ENCODE measurements around the gene CDC45.

Gene CDC45

DNA sequence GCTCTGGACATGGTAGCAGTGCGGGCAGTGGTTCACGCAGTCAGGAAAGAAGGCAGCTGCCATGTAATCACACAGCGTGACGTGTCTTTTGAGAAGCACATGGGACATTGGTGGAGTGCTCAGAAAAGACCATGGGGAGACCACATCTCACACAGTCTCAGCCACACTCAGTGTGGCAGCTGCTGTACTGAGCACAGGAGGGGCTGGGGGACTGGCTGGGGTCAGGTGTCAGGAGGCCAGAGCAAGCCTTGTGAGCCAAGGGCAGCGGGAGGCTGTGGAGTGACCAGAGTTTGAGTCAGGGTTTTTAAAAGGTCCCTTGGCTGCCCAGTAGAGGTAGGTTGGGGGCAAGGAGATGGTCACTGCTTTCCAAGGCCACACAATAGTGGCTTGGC is 26.0 kb downstream of the CDC45 start:
- H3K4me3 ChIP-seq (ENCODE audit: control insufficient read depth, low read depth, low read length) = no peak overlapping the region
- TF ChIP-seq, protein P1, sequence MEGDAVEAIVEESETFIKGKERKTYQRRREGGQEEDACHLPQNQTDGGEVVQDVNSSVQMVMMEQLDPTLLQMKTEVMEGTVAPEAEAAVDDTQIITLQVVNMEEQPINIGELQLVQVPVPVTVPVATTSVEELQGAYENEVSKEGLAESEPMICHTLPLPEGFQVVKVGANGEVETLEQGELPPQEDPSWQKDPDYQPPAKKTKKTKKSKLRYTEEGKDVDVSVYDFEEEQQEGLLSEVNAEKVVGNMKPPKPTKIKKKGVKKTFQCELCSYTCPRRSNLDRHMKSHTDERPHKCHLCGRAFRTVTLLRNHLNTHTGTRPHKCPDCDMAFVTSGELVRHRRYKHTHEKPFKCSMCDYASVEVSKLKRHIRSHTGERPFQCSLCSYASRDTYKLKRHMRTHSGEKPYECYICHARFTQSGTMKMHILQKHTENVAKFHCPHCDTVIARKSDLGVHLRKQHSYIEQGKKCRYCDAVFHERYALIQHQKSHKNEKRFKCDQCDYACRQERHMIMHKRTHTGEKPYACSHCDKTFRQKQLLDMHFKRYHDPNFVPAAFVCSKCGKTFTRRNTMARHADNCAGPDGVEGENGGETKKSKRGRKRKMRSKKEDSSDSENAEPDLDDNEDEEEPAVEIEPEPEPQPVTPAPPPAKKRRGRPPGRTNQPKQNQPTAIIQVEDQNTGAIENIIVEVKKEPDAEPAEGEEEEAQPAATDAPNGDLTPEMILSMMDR (IDR thresholded peaks at IDR 0.05; ENCODE audit: control insufficient read depth, insufficient read depth, low read depth, low read length, missing control alignments) = no peak
- DNase-seq (ENCODE audit: low read depth) = no peak

DNA sequence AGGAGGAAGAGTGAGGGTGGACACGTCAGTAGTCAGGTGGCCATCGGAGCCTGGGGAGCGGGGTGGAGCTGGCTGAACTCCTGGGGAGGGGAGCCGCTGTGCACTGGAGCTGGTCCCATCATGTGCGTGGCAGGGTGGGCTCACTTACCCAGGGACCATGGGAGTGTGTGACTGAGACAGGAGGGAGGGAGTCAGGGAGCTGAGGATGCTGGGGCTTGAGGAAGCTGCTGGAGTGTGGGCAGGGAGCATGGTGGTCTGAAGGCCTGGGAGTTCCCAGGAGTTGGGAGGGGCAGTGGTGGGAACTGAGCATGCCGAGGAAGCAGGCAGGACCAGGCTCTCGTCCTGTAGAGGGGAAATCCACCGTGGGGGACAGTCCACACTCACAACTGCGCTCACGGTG is 26.5 kb downstream of the CDC45 start:
- no peak for DNase-seq (ENCODE audit: low read depth)
- no peak overlapping the region for H3K4me3 ChIP-seq (ENCODE audit: control insufficient read depth, low read depth, low read length)
- TF ChIP-seq, protein P1 (IDR thresholded peaks at IDR 0.05; ENCODE audit: control insufficient read depth, insufficient read depth, low read depth, low read length, missing control alignments) = no peak

DNA sequence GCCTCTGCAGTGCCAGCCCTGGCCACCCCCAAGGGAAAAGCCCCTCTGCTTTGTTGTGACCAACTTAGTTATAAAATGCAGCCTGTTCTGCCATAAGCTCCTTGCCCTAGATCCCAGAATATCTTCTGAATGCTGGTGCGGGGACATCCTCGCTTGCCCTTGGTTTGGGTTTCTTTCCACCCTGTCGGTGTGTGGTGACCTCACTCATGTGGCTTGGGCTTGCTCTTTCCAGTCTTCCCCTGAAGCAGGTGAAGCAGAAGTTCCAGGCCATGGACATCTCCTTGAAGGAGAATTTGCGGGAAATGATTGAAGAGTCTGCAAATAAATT is 27.8 kb downstream of the CDC45 start:
- H3K4me3 ChIP-seq (ENCODE audit: control insufficient read depth, low read depth, low read length) = no peak overlapping the region
- DNase-seq (ENCODE audit: low read depth) = no peak
- TF ChIP-seq, protein P1 (IDR thresholded peaks at IDR 0.05; ENCODE audit: control insufficient read depth, insufficient read depth, low read depth, low read length, missing control alignments) = no peak

DNA sequence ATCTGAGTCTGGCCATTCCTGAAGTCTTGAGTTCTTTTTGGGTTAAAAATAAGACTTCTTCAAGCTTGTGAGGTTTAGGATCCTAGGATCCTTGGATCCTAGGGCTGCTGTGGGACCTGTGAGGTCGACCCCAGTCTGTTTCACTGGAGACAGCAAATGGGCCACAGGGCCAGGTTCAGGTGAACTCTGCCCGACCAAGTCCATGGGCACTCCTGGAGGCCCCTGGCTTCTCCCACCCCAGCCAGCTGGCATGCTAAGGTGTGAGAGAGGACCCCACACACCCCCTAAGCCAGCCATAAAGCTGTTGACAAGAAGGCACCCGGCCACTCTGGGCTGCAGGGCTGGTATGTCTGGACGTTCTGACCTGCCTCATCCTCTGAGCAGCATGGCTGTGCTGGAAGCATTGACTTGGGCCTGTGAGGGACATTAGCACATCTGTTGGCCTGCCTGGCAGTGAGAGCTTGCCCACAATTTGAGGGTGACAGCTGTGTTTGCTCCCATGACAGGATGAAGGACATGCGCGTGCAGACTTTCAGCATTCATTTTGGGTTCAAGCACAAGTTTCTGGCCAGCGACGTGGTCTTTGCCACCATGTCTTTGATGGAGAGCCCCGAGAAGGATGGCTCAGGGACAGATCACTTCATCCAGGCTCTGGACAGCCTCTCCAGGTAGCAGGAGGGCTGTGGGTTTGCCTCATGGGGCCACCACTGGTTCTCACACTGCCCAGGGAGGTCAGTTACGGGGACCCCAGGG is 28.5 kb downstream of the CDC45 start:
- TF ChIP-seq, protein P1 (IDR thresholded peaks at IDR 0.05; ENCODE audit: control insufficient read depth, insufficient read depth, low read depth, low read length, missing control alignments) = no peak
- no peak for DNase-seq (ENCODE audit: low read depth)
- H3K4me3 ChIP-seq (ENCODE audit: control insufficient read depth, low read depth, low read length) = no peak overlapping the region

DNA sequence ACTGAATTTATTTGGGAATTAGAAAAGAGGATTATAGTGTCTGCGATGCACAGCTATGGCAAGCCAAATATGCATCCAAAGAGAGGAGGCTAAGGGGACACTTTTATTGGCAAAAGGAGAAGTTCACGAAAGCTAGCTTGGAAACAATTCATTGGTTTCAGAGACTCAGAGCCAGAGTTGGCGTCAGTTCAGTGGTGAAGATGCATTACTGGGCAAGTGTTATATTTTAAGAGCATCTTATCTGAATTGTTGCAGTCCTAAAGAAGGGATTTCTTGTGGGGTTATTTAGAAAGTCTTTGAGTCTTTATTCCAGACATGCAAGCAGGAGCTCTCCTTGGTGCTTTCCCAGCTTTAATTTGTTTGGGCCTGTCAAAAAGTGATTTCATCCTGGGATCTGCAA is 29.5 kb downstream of the CDC45 start:
- TF ChIP-seq, protein P1 (IDR thresholded peaks at IDR 0.05; ENCODE audit: control insufficient read depth, insufficient read depth, low read depth, low read length, missing control alignments) = no peak
- no peak overlapping the region for H3K4me3 ChIP-seq (ENCODE audit: control insufficient read depth, low read depth, low read length)
- no peak for DNase-seq (ENCODE audit: low read depth)

DNA sequence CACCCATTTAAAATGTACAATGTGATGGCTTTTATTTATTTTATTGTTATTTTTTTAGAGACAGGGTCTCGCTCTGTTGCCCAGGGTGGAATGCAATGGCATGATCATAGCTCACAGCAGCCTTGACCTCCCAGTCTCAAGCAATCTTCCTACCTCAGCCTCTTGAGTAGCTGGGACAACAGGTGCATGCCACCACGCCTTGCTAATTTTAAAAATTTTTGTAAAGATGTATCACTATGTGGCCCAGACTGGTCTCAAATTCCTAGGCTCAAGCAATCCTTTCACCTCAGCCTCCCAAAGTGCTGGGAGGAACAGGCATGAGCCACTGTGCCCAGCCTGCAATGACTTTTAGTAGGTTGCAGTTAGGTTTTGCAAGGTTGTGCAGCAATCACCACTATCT is 30.2 kb downstream of the CDC45 start:
- TF ChIP-seq, protein P1 (IDR thresholded peaks at IDR 0.05; ENCODE audit: control insufficient read depth, insufficient read depth, low read depth, low read length, missing control alignments) = no peak
- no peak for DNase-seq (ENCODE audit: low read depth)
- H3K4me3 ChIP-seq (ENCODE audit: control insufficient read depth, low read depth, low read length) = no peak overlapping the region

Measured in AG09309 (cell line).